Activated gamma-delta T cell treated with Interleukin-2 at 50 U/mL for 16 hours (primary cell): ENCODE measurements around the gene NUTM2A.
"Not testable (repeated sequence)": the region's sequence is repeated elsewhere in the genome, so short reads cannot be mapped to it uniquely, and the experiment has no call there.

Experiments
- DNase-seq: peaks from one replicate; pipeline ENCODE4 v3.0.0-alpha.2; 2020

NUTM2A gene

DNA sequence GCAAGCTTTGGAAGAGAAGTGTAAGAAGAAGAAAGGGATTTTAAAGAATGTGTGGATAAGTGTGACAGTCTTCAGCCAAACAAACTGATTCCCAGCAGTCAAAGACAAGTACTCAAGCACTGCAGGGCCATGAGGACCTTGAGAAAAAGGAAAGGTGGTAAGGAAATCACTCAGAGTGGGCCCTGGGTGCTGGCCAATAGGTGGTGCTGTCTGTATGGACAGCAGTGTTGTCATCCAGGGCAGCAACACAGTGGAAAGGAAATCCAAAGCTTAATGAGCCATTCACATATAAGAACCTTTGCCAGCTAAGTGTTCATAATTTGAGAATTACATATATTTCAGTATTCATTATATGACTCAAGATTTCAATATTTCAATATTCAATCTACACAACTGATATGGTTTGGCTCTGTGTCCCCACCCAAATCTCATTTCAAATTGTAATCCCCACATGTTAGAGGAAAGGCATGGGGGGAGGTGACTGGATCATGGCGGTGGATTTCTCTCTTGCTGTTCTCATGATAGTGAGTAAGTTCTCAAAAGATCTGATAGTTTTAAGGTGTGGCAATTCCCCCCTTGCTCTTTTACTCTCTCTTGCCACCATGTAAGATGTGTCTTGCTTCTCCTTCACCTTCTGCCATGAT, 55.6 kb downstream of the NUTM2A start:
- DNase-seq, result not testable (repeated sequence)
